H1 (cell line): ENCODE data around the gene NAT9. TPM values are rescaled to one million over a fixed set of nuclear protein-coding genes. Genes with fewer than 3 reads are reported as not detected.

Source experiments
- CTCF ChIA-PET: fragments of 300-600 bp; sonication (Branson Sonifier 250); formaldehyde crosslinking; loops from one replicate; lab custom pipeline; 2021; ENCODE audit not compliant: partially characterized antibody; lab: Charles Lee
- POLR2A ChIA-PET: fragments of 300-600 bp; sonication (Branson Sonifier 250); formaldehyde crosslinking; loops from one replicate; lab custom pipeline; 2021; ENCODE audit warnings: inconsistent platforms; ENCODE audit not compliant: partially characterized antibody; lab: Charles Lee
- DNase-seq, 2 experiments: peaks; one replicate each; pipeline versions ENCODE4 v3.0.0 to v3.0.0-alpha.2; 2010 to 2022; ENCODE audit warnings: low spot score in 2 of 2, low read depth in 1 of 2, mixed read lengths in 1 of 2
- FAIRE-seq: peaks from 2 replicates; lab custom pipeline; 2011; peaks lifted over from hg19 to GRCh38; lab: Jason Lieb, UNC
- H2AFZ ChIP-seq: 2 replicates; pipeline ENCODE4 v1.8.1; 2012; ENCODE audit warnings: low read length, inconsistent platforms
- H2AK5ac ChIP-seq: 2 replicates; pipeline ENCODE4 v1.6.1; 2013; ENCODE audit warnings: low read depth, low read length
- H2BK120ac ChIP-seq: replicated peaks from 2 replicates; pipeline ENCODE3; 2013; ENCODE audit warnings: low read depth, low read length, inconsistent platforms
- H2BK12ac ChIP-seq: 2 replicates; pipeline ENCODE4 v1.6.1; 2013; ENCODE audit warnings: low read depth, low read length
- H2BK15ac ChIP-seq: 2 replicates; pipeline ENCODE4 v1.6.1; 2013; ENCODE audit warnings: low read length
- H2BK20ac ChIP-seq: 2 replicates; pipeline ENCODE4 v1.6.1; 2013; ENCODE audit warnings: low read length
- H2BK5ac ChIP-seq: 2 replicates; pipeline ENCODE4 v1.6.1; 2013; ENCODE audit warnings: low read depth, low read length
- H3K14ac ChIP-seq: 2 replicates; pipeline ENCODE4 v1.6.1; 2013; ENCODE audit warnings: inconsistent platforms; ENCODE audit not compliant: insufficient read length
- H3K18ac ChIP-seq: 2 replicates; pipeline ENCODE4 v1.6.1; 2013; ENCODE audit warnings: low read length; ENCODE audit errors: extremely low read depth
- H3K23ac ChIP-seq: 2 replicates; pipeline ENCODE4 v1.6.1; 2013; ENCODE audit warnings: inconsistent platforms; ENCODE audit not compliant: insufficient read length
- H3K23me2 ChIP-seq: 2 replicates; pipeline ENCODE4 v1.6.1; 2013; ENCODE audit warnings: low read depth, low read length
- H3K27ac ChIP-seq: 2 replicates; pipeline ENCODE4 v1.6.1; 2011; ENCODE audit warnings: low read depth, low read length, inconsistent platforms
- H3K27me3 ChIP-seq, 4 experiments: replicated peaks in 1 of 4; 1 replicate in 1 of 4; 2 replicates in 3 of 4; pipeline versions ENCODE4 v1.6.1 to v1.8.1; 2011 to 2013; ENCODE audit warnings: low read length in 3 of 4, mild to moderate bottlenecking in 3 of 4, inconsistent platforms in 2 of 4, mixed read lengths in 2 of 4, moderate library complexity in 1 of 4; ENCODE audit not compliant: control insufficient read depth in 3 of 4, insufficient read depth in 3 of 4; ENCODE audit errors: extremely low read depth in 1 of 4
- H3K36me3 ChIP-seq, 4 experiments: 2 replicates each; pipeline versions ENCODE4 v1.6.1 to v1.8.1; 2011 to 2013; ENCODE audit warnings: mild to moderate bottlenecking in 4 of 4, low read length in 3 of 4, moderate library complexity in 2 of 4, control low read depth in 1 of 4, inconsistent platforms in 1 of 4; ENCODE audit not compliant: insufficient read depth in 4 of 4, control insufficient read depth in 2 of 4
- H3K4ac ChIP-seq: replicated peaks from 2 replicates; pipeline ENCODE3; 2013; ENCODE audit warnings: low read length, low read depth, mixed read lengths, inconsistent platforms; ENCODE audit not compliant: insufficient read length
- H3K4me1 ChIP-seq, 4 experiments: replicated peaks in 1 of 4; 1 replicate in 1 of 4; 2 replicates in 3 of 4; pipeline versions ENCODE4 v1.6.1 to v1.8.1; 2011 to 2013; ENCODE audit warnings: low read length in 3 of 4, inconsistent platforms in 2 of 4, mixed read lengths in 1 of 4; ENCODE audit not compliant: insufficient read depth in 4 of 4, control insufficient read depth in 3 of 4
- H3K4me2 ChIP-seq, 2 experiments: 2 replicates each; pipeline versions ENCODE4 v1.6.1 to v1.8.1; 2011 to 2013; ENCODE audit warnings: low read depth in 2 of 2, low read length in 2 of 2, control low read depth in 1 of 2, inconsistent platforms in 1 of 2, mild to moderate bottlenecking in 1 of 2; ENCODE audit not compliant: insufficient read depth in 1 of 2
- H3K4me3 ChIP-seq, 4 experiments: fragments of 200-600, 300-600 bp in 1 of 4; sonication (generic), shearing (Covaris generic), sonication (Bioruptor Twin) in 1 of 4; 2 replicates each; pipeline versions ENCODE4 v1.5.1 to v1.8.1; 2011 to 2016; ENCODE audit warnings: low read length in 4 of 4, low read depth in 3 of 4, control low read depth in 2 of 4, inconsistent platforms in 2 of 4, mild to moderate bottlenecking in 2 of 4, mixed read lengths in 1 of 4, moderate library complexity in 1 of 4; ENCODE audit not compliant: insufficient read depth in 2 of 4; ENCODE audit errors: extremely low read depth in 1 of 4
- H3K56ac ChIP-seq: replicated peaks from 2 replicates; pipeline ENCODE3; 2013; ENCODE audit warnings: low read depth, mild to moderate bottlenecking, mixed read lengths, low read length, inconsistent platforms; ENCODE audit not compliant: insufficient read length
- H3K79me1 ChIP-seq: 2 replicates; pipeline ENCODE4 v1.6.1; 2013; ENCODE audit warnings: low read depth, low read length, control low read depth
- H3K79me2 ChIP-seq, 2 experiments: 2 replicates each; pipeline versions ENCODE4 v1.6.1 to v1.8.1; 2012 to 2013; ENCODE audit warnings: low read length in 2 of 2, mild to moderate bottlenecking in 2 of 2, inconsistent platforms in 1 of 2; ENCODE audit not compliant: insufficient read depth in 2 of 2, control insufficient read depth in 1 of 2
- H3K9ac ChIP-seq, 4 experiments: replicated peaks in 1 of 4; 1 replicate in 1 of 4; 2 replicates in 3 of 4; pipeline versions ENCODE4 v1.6.1 to v1.8.1; 2011 to 2013; ENCODE audit warnings: low read depth in 3 of 4, low read length in 3 of 4, control low read depth in 2 of 4, mild to moderate bottlenecking in 2 of 4, moderate library complexity in 2 of 4, inconsistent platforms in 1 of 4; ENCODE audit errors: extremely low read depth in 1 of 4
- H3K9me3 ChIP-seq, 2 experiments: 2 replicates each; pipeline versions ENCODE4 v1.6.1 to v1.8.1; 2012 to 2013; ENCODE audit warnings: mild to moderate bottlenecking in 2 of 2, moderate library complexity in 2 of 2, control low read depth in 1 of 2, inconsistent platforms in 1 of 2, low read depth in 1 of 2, low read length in 1 of 2, mixed read lengths in 1 of 2; ENCODE audit not compliant: insufficient read depth in 2 of 2
- H4K20me1 ChIP-seq, 2 experiments: replicated peaks in 1 of 2; 2 replicates each; pipeline versions ENCODE3 to v1.8.1; 2011 to 2013; ENCODE audit warnings: inconsistent platforms in 2 of 2, low read length in 2 of 2, mild to moderate bottlenecking in 1 of 2; ENCODE audit not compliant: insufficient read depth in 2 of 2, control insufficient read depth in 1 of 2
- H4K5ac ChIP-seq: 2 replicates; pipeline ENCODE4 v1.6.1; 2013; ENCODE audit warnings: low read length, low read depth, mixed read lengths, inconsistent platforms; ENCODE audit not compliant: insufficient read length
- H4K8ac ChIP-seq: 2 replicates; pipeline ENCODE4 v1.8.0; 2013; ENCODE audit warnings: mild to moderate bottlenecking, moderate library complexity, low read length, inconsistent platforms; ENCODE audit not compliant: insufficient read depth; ENCODE audit errors: extremely low read depth
- H4K91ac ChIP-seq: replicated peaks from 2 replicates; pipeline ENCODE3; 2013; ENCODE audit warnings: low read length, mixed read lengths, inconsistent platforms; ENCODE audit not compliant: insufficient read length
- CBX8 ChIP-seq: fragments of 300-800, 300-1000 bp; sonication (generic); IDR thresholded peaks from 2 replicates; pipeline ENCODE4 v1.7.1; 2016; ENCODE audit warnings: low read depth, low read length, borderline replicate concordance
- CREB1 ChIP-seq: IDR thresholded peaks from 2 replicates; pipeline ENCODE4 v1.6.1; 2012; ENCODE audit warnings: inconsistent platforms
- WGBS, 2 experiments: shearing (Covaris generic) in 1 of 2; methylation state at CpG; one replicate each; pipeline versions ENCODE4 v1.1.6 to v1.1.7; 2013 to 2015; ENCODE audit warnings: low lambda C conversion rate in 2 of 2, mixed read lengths in 2 of 2, inconsistent platforms in 1 of 2, low coverage in 1 of 2, missing lambda C conversion rate in 1 of 2; ENCODE audit not compliant: insufficient replicate concordance in 2 of 2, insufficient coverage in 1 of 2, insufficient read length in 1 of 2; ENCODE audit errors: extremely low coverage in 1 of 2, missing lambda C conversion rate in 1 of 2; 5-methylcytosine and 5-hydroxymethylcytosine counted together
- polyA plus RNA-seq, 7 experiments: library from polyadenylated mRNA; depleted of rRNA in 3 of 7; stranded (reverse) in 5 of 7; unstranded in 2 of 7; fragments of >200 nt in 5 of 7; fragments of 200-250 nt in 2 of 7; gene quantifications; 1 replicate in 5 of 7; 2 replicates in 1 of 7; 4 replicates in 1 of 7; pipeline versions ENCODE4 v1.2.1 to v1.2.3, GENCODE V29; 2011 to 2013; ENCODE audit warnings: missing spikeins in 2 of 7, mixed read lengths in 2 of 7
- total RNA-seq: library from RNA; stranded (reverse); fragmentation: NEBNext Ultra II Directional; extraction: Animal tissue kit (Norgen Biotek cat#: 25700); gene quantifications from 2 replicates; pipeline ENCODE4 v1.2.1, GENCODE V29; 2021

NAT9 gene
- total and polyA plus RNA-seq, 2 of the 8 experiments (the other 6 are each of a cell fraction or from before 2014, with no cell fraction given) = 32.3 to 42.7 TPM

DNA sequence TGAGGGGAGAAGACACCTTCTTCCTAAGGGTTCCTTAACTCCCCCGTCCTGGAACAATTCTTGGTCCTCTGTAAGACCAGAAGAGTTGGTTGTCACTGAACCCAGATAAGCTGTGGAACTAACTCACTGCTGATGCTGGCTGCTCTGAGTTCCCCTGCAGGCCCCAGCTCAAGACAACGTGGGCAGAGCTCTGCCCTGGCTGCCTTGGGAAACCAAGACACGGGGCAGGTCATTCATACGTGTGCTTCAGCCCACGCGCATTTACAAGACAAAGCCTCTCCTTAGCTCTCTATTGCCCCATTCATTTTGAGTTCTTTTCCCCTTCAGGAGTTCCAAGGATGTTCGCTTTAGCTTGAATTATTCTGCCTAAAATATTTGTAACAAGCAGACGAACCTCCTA, 3.4 kb upstream of the NAT9 start:
- ChIA-PET POLR2A (interaction anchor here (0.6 kb wide), 1 partner anchor 12 kb away, joined by 3 read pairs; no protein-coding TSS in a partner anchor), CTCF (interaction anchor here (1.0 to 99.6 kb wide), 12 partner anchors 9 to 122 kb away, joined by 3 to 2981 read pairs (median 9); partner anchors contain the start of genes FDXR, GRIN2C, NHERF1 and RAB37)
- H4K20me1 ChIP-seq = peaks cover 3 to 7% of the 10 kb centered on the region in 2 experiments
- peaks cover 0 to 9% (median 6%) of the 10 kb centered on the region in 4 experiments; a peak in 5 of 7 replicates for H3K4me1 ChIP-seq
- H2BK5ac ChIP-seq = no peak overlapping the region
- H4K91ac ChIP-seq = no peak overlapping the region
- H2BK120ac ChIP-seq = no peak overlapping the region
- no peak overlapping the region for H3K56ac ChIP-seq
- H3K9me3 ChIP-seq = no peaks in the 10 kb centered on the region
- H2BK12ac ChIP-seq = no peak overlapping the region
- no peak overlapping the region for H3K4me3 ChIP-seq
- no peak overlapping the region for H3K14ac ChIP-seq
- H4K5ac ChIP-seq = no peak overlapping the region
- no peak overlapping the region for H3K4ac ChIP-seq
- H3K36me3 ChIP-seq = peaks cover 0 to 9% (median 0%) of the 10 kb centered on the region in 4 experiments; a peak in 3 of 8 replicates
- H3K23me2 ChIP-seq = peaks cover 9% of the 10 kb centered on the region
- H3K9ac ChIP-seq = no peak overlapping the region
- H3K79me2 ChIP-seq = peaks cover 0 to 24% of the 10 kb centered on the region in 2 experiments; a peak in 2 of 4 replicates
- no peak for FAIRE-seq
- H2BK20ac ChIP-seq = no peak overlapping the region
- no peak overlapping the region for H4K8ac ChIP-seq
- no peak overlapping the region for H3K27ac ChIP-seq
- no peak overlapping the region for H2AK5ac ChIP-seq
- H2BK15ac ChIP-seq = no peak overlapping the region
- no peak for DNase-seq
- TF ChIP-seq CBX8 (no peak), CREB1 (no peak)
- peaks cover 14% of the 10 kb centered on the region for H3K79me1 ChIP-seq
- H3K23ac ChIP-seq = no peak overlapping the region
- no peaks in the 10 kb centered on the region for H3K27me3 ChIP-seq
- no peak overlapping the region for H3K4me2 ChIP-seq
- WGBS, 2 experiments = 94% methylated on average over 8 of the region's 8 CpGs; no CpG with 5 or more reads in 1 of the 2 experiments
- H3K18ac ChIP-seq = no peak overlapping the region
- no peak overlapping the region for H2AFZ ChIP-seq
